IPS DF 4.7 (cell line): Measurements from ENCODE around the gene RNASE13.

Experiments used
- DNase-seq: peaks from one replicate; pipeline ENCODE4 v3.0.0-alpha.2; 2013; ENCODE audit warnings: low spot score; ENCODE audit errors: extremely low read depth

RNASE13 gene

DNA sequence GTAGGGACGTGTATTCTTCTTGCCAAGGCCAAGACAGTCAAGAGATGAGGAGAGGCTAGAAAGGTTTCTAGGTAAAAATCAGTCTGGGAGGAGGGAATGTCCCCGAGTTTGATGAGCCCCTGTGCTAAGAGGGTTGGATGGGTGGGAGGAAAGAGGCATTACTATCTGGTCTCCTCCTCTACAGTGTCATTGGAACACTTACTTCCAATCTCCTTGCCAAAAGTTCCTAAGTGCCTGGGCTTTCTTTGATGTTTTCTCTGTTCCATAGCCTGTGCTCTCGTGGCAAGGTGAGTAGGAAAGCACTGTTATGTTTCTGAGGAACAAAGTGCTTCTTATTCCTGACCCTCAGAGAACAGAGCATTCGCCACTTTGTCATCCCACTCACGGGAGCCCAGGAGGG, at the start of gene RNASE13:
TSS of gene RNASE13 (minus strand) at position 101 of the 400 bp plus-strand sequence. CDS start 519 bp downstream, outside the sequence.
- no peak for DNase-seq

DNA sequence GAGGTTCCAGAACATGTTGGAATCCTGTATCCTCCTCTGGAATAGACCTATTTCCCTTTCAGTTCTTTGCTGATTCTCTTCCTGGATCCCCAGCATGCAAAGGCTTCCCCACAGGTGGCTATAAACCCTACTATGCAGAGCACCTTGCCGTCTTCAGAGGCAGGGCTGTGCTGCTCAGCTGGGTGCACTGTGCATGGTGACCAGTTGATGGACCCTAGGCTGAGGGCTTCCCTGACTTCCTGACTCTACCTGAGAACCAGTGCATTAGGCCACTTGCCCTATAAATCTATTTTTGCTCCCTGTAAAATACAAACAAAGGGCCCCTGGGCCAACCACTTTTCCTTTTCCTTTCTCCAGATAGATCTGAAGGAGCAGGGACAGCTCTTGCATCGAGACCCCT, 49.8 kb upstream of the RNASE13 start:
- DNase-seq, result no peak

DNA sequence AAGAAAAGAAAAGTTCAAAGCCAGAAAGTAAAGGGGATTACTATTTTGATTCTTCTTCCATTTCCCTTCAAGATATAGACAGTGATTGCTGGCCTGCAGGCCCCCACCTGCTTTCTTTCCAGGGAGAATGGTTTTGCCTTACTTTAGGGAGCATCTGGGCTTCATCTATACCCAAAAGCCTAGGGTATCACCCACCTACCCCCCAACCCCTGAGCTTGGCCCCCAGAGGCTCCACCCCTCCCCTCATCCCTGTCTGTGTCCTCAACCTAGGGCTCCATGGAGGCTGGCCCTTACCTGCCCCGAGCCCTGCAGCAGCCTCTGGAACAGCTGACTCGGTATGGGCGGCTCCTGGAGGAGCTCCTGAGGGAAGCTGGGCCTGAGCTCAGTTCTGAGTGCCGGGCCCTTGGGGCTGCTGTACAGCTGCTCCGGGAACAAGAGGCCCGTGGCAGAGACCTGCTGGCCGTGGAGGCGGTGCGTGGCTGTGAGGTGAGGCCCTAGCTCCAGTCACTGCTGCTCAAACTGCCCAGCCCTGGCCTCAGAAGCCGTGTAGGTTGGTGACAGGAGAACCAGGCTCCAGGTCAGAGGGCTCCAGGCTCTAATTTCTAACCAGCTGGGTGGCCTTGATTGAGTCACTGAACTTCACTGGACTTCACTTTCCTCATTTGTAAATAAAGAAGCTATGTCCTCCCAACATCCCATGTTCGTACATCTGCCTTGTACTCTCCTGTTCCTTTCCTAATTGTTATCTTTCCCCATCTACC, 49.1 kb upstream of the RNASE13 start:
- DNase-seq, result no peak

GRCh38 chr14:21081521-21082142, 47.0 kb upstream of the RNASE13 start:
- no peak for DNase-seq

- DNase-seq, result no peak
Observed at GRCh38 chr14:21078726-21079125, 44.1 kb upstream of the RNASE13 start.

DNA sequence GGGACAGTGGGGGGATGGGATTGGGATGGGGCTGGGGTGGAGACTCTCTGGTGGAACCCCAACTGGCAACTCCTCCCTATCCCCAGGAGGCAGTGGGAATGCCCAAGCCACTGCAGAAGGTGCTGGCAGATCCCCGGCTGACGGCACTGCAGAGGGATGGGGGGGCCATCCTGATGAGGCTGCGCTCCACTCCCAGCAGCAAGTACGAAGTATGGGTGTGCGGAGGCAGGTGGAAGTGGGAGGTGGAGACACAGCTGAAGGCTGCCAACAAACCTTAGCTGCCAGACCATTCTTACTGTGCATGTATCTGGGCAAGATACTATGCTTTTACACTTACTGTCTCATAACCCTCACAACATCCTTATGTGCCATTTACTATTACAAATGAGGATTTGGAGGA, 43.7 kb upstream of the RNASE13 start:
- no peak for DNase-seq

DNA sequence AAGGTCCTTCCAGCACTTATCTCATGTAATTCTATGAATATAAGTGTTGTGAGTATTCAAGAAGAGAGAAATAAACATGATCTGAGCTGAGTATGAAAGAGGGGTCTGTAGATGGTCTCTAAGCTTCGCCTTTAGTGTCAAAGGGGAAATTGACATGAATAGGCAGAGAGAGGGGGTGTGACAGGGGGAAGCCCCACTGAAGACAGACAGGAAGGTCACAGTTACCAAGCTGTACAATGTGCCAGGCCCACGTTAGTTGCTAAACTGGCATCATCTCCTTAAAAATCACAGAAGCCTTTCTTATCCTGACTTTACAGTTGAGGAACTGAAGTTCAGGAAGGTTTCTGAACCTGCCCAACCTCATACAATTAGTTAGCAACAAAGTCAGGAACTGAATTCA, 43.1 kb upstream of the RNASE13 start:
- DNase-seq, result no peak

DNA sequence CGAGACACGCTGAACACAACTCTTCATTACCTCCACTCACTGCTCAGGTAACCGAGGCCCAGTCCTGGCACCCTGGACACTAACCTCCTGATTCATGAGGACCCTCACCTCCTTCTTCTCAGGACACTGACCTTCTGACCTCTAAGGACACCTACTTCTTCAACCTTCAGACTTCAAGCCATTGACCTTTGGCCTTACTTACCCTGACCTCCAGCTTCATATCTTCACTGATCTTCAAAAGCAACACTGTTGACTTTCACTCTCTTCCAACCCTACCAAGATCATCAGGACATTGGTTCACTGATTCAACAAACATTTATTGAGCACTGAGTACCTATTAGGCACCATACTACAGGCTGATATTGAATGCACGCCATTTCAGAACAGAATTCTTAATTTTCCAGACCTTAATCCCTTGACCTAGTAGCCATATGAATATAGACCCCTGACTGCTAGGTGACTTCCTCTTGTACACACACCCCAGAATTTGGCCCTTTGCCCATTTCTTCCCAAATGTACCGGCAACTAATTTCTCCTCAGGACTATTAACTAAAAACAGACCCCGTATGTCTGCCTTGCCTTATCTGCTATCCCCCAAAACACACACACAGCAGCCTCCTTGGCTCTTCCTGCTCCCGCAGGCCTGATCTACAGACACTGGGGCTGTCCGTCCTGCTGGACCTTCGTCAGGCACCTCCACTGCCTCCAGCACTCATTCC, 41.3 kb upstream of the RNASE13 start:
- no peak for DNase-seq

- DNase-seq, result no peak
Observed at GRCh38 chr14:21074398-21075272, 40.0 kb upstream of the RNASE13 start.

- DNase-seq, result no peak
Observed at GRCh38 chr14:21073921-21074320, 39.3 kb upstream of the RNASE13 start.

DNA sequence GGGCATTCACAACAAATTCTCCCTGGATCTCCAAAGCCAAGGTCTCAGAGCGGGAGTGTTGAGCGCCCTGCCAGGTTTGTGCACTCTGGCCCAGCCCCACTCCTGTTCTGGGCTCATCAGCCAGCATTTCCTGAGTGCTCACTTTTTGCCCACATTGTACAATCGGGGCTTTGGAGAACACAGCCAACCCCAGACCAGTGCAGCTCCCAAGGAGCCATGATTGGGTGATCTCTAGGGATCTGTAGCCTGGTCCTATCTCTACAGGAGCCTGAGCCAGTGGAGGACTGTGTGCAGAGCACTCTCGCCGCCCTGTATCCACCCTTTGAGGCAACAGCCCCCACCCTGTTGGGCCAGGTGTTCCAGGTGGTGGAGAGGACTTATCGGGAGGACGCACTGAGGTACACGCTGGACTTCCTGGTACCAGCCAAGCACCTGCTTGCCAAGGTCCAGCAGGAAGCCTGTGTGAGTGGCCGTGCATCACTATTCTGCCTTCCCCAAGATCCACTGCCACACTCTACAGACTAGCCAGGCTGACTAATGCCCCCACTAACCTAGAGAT, 38.3 kb upstream of the RNASE13 start:
- no peak for DNase-seq

- no peak for DNase-seq
Observed at GRCh38 chr14:21072031-21072473, 37.4 kb upstream of the RNASE13 start.

DNA sequence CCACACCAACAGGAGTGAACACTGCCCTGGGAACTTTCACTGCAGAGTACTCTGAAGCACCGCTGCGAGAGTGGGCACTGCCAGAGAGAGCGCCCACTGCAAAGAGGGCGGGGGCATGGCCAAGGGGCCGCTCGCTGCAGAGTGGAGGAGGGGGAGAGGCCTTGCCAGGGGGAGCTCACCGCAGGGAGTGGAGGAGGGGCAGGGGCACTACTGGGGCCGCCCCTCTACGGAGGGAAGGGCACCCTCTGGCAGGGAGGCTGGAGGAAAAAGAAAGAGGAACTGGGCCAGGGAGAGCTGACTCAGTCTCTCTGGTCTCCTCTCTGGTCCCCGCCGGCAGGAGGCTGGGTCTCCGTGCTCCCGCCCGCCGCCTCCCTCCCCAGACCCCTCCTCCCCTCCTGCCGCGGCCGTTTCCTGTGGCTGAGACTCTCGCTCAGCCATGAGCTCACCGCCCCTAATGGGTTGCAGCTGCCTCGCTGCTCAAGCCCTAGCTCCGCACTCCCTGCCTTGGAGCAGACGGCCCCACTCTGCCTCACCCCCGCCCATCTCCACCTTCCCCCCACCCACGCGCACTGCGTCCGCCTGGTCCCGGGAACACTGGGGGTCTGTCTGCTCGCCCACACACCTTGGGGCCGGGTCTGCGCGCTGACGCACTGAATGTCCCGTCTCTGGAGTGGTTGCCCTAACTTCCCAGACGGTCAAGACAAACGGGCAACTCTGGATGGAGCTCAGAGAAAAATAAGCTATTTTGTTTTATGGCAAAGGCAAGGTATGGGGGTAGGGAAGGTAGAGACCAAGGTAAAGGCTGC, 36.8 kb upstream of the RNASE13 start:
- no peak for DNase-seq

GRCh38 chr14:21070610-21071224, 36.1 kb upstream of the RNASE13 start:
- DNase-seq, result no peak

GRCh38 chr14:21070083-21070609, 35.5 kb upstream of the RNASE13 start, which contains the start of gene ARHGEF40:
ARHGEF40 (plus strand) TSS chr14:21070304; CDS start chr14:21070397, 93 bp downstream.
- DNase-seq, result no peak

DNA sequence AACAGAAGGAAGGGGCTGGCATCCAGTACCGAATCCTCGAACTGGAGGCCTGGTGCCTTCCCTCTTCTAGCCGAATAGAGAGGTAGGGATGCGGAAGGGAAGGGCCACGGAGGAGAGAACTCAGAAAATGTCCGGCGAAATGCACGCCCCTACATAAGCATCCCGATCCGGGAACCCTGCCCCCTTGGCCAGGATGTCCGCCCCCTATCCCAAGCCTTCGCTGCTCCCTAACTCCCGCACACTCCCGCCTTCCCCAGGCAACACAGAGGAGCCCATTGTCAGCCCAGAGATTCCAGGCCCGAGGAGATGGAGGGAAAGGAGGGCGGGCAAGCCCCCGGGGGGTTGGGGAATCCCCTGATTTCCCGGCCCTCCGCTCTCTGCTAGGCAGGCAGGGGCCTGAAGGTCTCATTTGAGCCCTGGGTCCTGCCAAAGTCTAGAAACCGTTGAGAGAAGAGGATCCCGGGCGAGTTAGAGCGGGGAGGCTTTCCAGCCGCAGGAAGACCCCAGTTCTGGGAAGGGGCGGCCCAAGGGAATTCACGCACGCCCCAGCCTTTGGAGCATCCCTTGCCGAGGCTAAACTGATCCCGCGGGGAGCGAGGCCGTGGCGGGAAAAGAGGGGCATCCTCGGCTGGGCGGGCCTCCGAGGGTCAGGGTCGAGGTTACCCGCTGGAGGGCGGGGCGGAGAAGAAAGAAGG, 34.9 kb upstream of the RNASE13 start:
- no peak for DNase-seq

GRCh38 chr14:21068521-21069387, 34.1 kb upstream of the RNASE13 start:
- no peak for DNase-seq
